AG04450 (cell line): ENCODE results near the gene PLA2G12A. TPM values are rescaled to one million over a fixed set of nuclear protein-coding genes. Genes with fewer than 3 reads are reported as not detected.

Experiments
- CTCF ChIA-PET: fragments of 300-600, 350-600 bp; formaldehyde crosslinking; extraction: SDS; loops from one replicate; lab custom pipeline; 2022; ENCODE audit warnings: antibody characterized with exemption, inconsistent platforms; lab: Charles Lee
- POLR2A ChIA-PET: fragments of 350-600 bp; formaldehyde crosslinking; extraction: SDS; loops from one replicate; lab custom pipeline; 2021; ENCODE audit warnings: antibody characterized with exemption, inconsistent platforms; lab: Yijun Ruan, JAX
- DNase-seq: peaks from one replicate; pipeline ENCODE4 v3.0.0-alpha.2; 2011; ENCODE audit warnings: low read depth, low spot score
- H3K27ac ChIP-seq: one replicate; pipeline ENCODE4 v1.5.1; 2012; ENCODE audit warnings: low read depth, low read length, control low read depth
- H3K27me3 ChIP-seq: one replicate; pipeline ENCODE4 v1.6.0; 2012; ENCODE audit warnings: low read length; ENCODE audit not compliant: control insufficient read depth, insufficient read depth
- H3K4me3 ChIP-seq: 2 replicates; pipeline ENCODE4 v1.5.1; 2011; ENCODE audit warnings: mild to moderate bottlenecking, low read depth, low read length, control low read depth
- H3K9me3 ChIP-seq: 2 replicates; pipeline ENCODE4 v1.5.1; 2012; ENCODE audit warnings: low read length; ENCODE audit not compliant: control insufficient read depth, insufficient read depth
- CTCF ChIP-seq: IDR thresholded peaks from 2 replicates; pipeline ENCODE4 v1.5.1; 2011; ENCODE audit warnings: low read depth, low read length, control low read depth, inconsistent platforms
- polyA plus RNA-seq: library from polyadenylated mRNA; depleted of rRNA; stranded (reverse); fragments of >200 nt; gene quantifications from 2 replicates; pipeline ENCODE4 v1.2.3, GENCODE V29; 2011; rRNA removed
- small RNA-seq: library from RNA; depleted of rRNA; stranded (forward); fragments of <200 nt; gene quantifications from one replicate; pipeline ENCODE3, GENCODE V24; 2012; ENCODE audit warnings: low read depth; ENCODE audit not compliant: insufficient read length

PLA2G12A gene
- polyA plus RNA-seq, 1 experiment: 52.3 TPM

GRCh38 chr4:109662771-109663170 lies 67.1 kb downstream of the PLA2G12A start:
- TF ChIP-seq CTCF: no peak
- POLR2A ChIA-PET: interaction anchor here (0.6 kb wide), 1 partner anchor 68 kb away, joined by 3 read pairs; no protein-coding TSS in a partner anchor
- DNase-seq: no peak
- Histone ChIP-seq H3K9me3 (no peaks in the 10 kb centered on the region), H3K27ac (no peak overlapping the region), H3K4me3 (no peak overlapping the region), H3K27me3 (no peaks in the 10 kb centered on the region)
- CTCF ChIA-PET: interaction anchor here (1.0 kb wide), 1 partner anchor 15 kb away, joined by 3 read pairs; no protein-coding TSS in a partner anchor

DNA sequence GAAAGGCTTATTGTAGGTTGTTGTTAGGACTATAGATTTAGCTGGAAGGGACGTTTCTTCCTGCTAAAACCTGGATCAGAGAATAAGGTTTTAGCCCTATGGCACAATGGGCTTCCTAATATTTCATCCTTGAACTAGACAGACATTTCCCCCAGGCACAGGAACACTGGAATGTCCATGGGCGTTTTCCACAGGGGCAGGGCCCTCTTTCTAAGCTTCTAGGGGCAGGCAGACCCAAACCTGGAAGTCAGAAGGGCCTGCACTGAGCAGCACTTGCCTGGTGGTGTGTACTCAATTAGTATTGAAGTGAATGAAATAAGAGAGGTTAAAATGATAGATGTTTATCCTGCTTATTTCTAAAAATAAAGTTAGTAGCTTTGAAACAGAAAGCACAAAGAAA lies 67.8 kb downstream of the PLA2G12A start:
- H3K4me3 ChIP-seq: no peak overlapping the region
- no peak for DNase-seq
- TF ChIP-seq CTCF: no peak
- ChIA-PET CTCF (interaction anchor here (0.7 to 0.8 kb wide), 2 partner anchors 9 to 164 kb away, joined by 3 read pairs; no protein-coding TSS in a partner anchor), POLR2A (no interaction called here)
- no peaks in the 10 kb centered on the region for H3K27me3 ChIP-seq
- no peaks in the 10 kb centered on the region for H3K9me3 ChIP-seq
- H3K27ac ChIP-seq: no peak overlapping the region

Small RNAs within 50 kb of the gene (small RNA-seq; reads per million reads assigned to genes)
- gene HIGD1AP14: not detected

Other genes starting within 250 kb of the PLA2G12A start
- 13.7 and 16.8 TPM in 2 replicates for gene MCUB, start 169.8 kb downstream of the PLA2G12A start, polyA plus RNA-seq
- 38.9 and 44.8 TPM in 2 replicates for gene CASP6, start 26.6 kb downstream of the PLA2G12A start, polyA plus RNA-seq
- gene CFI, start 71.9 kb upstream of the PLA2G12A start, polyA plus RNA-seq: 0.46 and 0.53 TPM in 2 replicates
- gene GAR1, start 85.7 kb upstream of the PLA2G12A start, polyA plus RNA-seq: 18.3 and 23.7 TPM in 2 replicates
- gene RRH, start 97.9 kb upstream of the PLA2G12A start, polyA plus RNA-seq: 0.07 and 0.15 TPM in 2 replicates
- gene LRIT3, start 118.0 kb upstream of the PLA2G12A start, polyA plus RNA-seq: not detected in 2 replicates
- 0.14 TPM in 2 replicates for gene EGF, start 182.8 kb upstream of the PLA2G12A start, polyA plus RNA-seq